ENCODE data around the gene MSRB1.

MSRB1 gene

GRCh38 chr16:1950559-1950958 lies 7.6 kb upstream of the MSRB1 start:
- no peak overlapping the region for H3K27ac ChIP-seq (ENCODE audit: low read depth, low read length, poor library complexity, severe bottlenecking)
- no peak overlapping the region for H3K4me3 ChIP-seq (ENCODE audit: low read depth, low read length, poor library complexity, severe bottlenecking)
- no peak overlapping the region for H3K9ac ChIP-seq (ENCODE audit: low read length)

GRCh38 chr16:1950047-1950446 lies 7.0 kb upstream of the MSRB1 start:
- Histone ChIP-seq H3K4me3 (ENCODE audit: low read depth, low read length, poor library complexity, severe bottlenecking) (no peak overlapping the region), H3K36me3 (ENCODE audit: insufficient read depth, low read length) (no peaks in the 10 kb centered on the region), H3K27me3 (ENCODE audit: insufficient read depth, low read length) (peaks cover 19% of the 10 kb centered on the region), H3K9ac (ENCODE audit: low read length) (no peak overlapping the region), H3F3A (ENCODE audit: insufficient read depth, low read length) (no peaks in the 10 kb centered on the region), H3K4me1 (ENCODE audit: insufficient read depth, low read length, severe bottlenecking) (no peaks in the 10 kb centered on the region), H3K4me2 (ENCODE audit: low read length) (no peak overlapping the region), H4K20me1 (ENCODE audit: insufficient read depth, low read length) (no peaks in the 10 kb centered on the region), H3K27ac (ENCODE audit: low read depth, low read length, poor library complexity, severe bottlenecking) (no peak overlapping the region), H3K79me2 (ENCODE audit: insufficient read depth, low read length) (no peaks in the 10 kb centered on the region), H3K9me2 (ENCODE audit: low read depth, low read length) (no peaks in the 10 kb centered on the region), H3K9me3 (ENCODE audit: low read length) (no peaks in the 10 kb centered on the region), H2AFZ (ENCODE audit: low read length) (no peak overlapping the region)
- no peak for TF ChIP-seq CTCF (IDR thresholded peaks at IDR 0.05; ENCODE audit: low read length)
- TF ChIP-seq EZH2 (IDR thresholded peaks at IDR 0.05; ENCODE audit: borderline replicate concordance, low read length) = no peak

More at GRCh38 chr16:1950559-1950958, 7.6 kb upstream of the MSRB1 start:
- no peaks in the 10 kb centered on the region for H3F3A ChIP-seq (ENCODE audit: insufficient read depth, low read length)
- H2AFZ ChIP-seq (ENCODE audit: low read length) = no peak overlapping the region
- H3K9me3 ChIP-seq (ENCODE audit: low read length) = no peaks in the 10 kb centered on the region
- no peaks in the 10 kb centered on the region for H3K79me2 ChIP-seq (ENCODE audit: insufficient read depth, low read length)
- TF ChIP-seq CTCF (IDR thresholded peaks at IDR 0.05; ENCODE audit: low read length) (no peak), EZH2 (IDR thresholded peaks at IDR 0.05; ENCODE audit: borderline replicate concordance, low read length) (no peak)
- H3K27me3 ChIP-seq (ENCODE audit: insufficient read depth, low read length) = peaks cover 19% of the 10 kb centered on the region
- no peaks in the 10 kb centered on the region for H4K20me1 ChIP-seq (ENCODE audit: insufficient read depth, low read length)
- no peaks in the 10 kb centered on the region for H3K4me1 ChIP-seq (ENCODE audit: insufficient read depth, low read length, severe bottlenecking)
- no peaks in the 10 kb centered on the region for H3K36me3 ChIP-seq (ENCODE audit: insufficient read depth, low read length)
- H3K9me2 ChIP-seq (ENCODE audit: low read depth, low read length) = no peaks in the 10 kb centered on the region
- H3K4me2 ChIP-seq (ENCODE audit: low read length) = no peak overlapping the region

GRCh38 chr16:1949507-1949906 lies 6.5 kb upstream of the MSRB1 start:
- TF ChIP-seq CTCF (IDR thresholded peaks at IDR 0.05; ENCODE audit: low read length) (no peak), EZH2 (IDR thresholded peaks at IDR 0.05; ENCODE audit: borderline replicate concordance, low read length) (no peak)
- Histone ChIP-seq H3K4me1 (ENCODE audit: insufficient read depth, low read length, severe bottlenecking) (no peaks in the 10 kb centered on the region), H3K4me2 (ENCODE audit: low read length) (no peak overlapping the region), H3K9me3 (ENCODE audit: low read length) (no peaks in the 10 kb centered on the region), H3K79me2 (ENCODE audit: insufficient read depth, low read length) (no peaks in the 10 kb centered on the region), H3K9me2 (ENCODE audit: low read depth, low read length) (no peaks in the 10 kb centered on the region), H3F3A (ENCODE audit: insufficient read depth, low read length) (no peaks in the 10 kb centered on the region), H3K27ac (ENCODE audit: low read depth, low read length, poor library complexity, severe bottlenecking) (no peak overlapping the region), H2AFZ (ENCODE audit: low read length) (no peak overlapping the region), H3K9ac (ENCODE audit: low read length) (no peak overlapping the region), H3K27me3 (ENCODE audit: insufficient read depth, low read length) (peaks cover 19% of the 10 kb centered on the region), H4K20me1 (ENCODE audit: insufficient read depth, low read length) (no peaks in the 10 kb centered on the region), H3K4me3 (ENCODE audit: low read depth, low read length, poor library complexity, severe bottlenecking) (no peak overlapping the region), H3K36me3 (ENCODE audit: insufficient read depth, low read length) (no peaks in the 10 kb centered on the region)

Data from OCI-LY1 (cell line).